Activated CD4-positive, alpha-beta T cell treated with anti-CD3 and anti-CD28 coated beads, Interleukin-2, amount 50 U/mL, for 16 hours (primary cell): ENCODE data around the gene LRP2BP.

Experiments
- DNase-seq: peaks from one replicate; pipeline ENCODE4 v3.0.0-alpha.2; 2020

Gene LRP2BP

GRCh38 chr4:185395238-185395955, at the start of gene LRP2BP:
TSS of gene LRP2BP (minus strand) at chr4:185395924. CDS start at chr4:185378186, 17,738 bp downstream.
- DNase-seq, result peak; percentile 23

DNA sequence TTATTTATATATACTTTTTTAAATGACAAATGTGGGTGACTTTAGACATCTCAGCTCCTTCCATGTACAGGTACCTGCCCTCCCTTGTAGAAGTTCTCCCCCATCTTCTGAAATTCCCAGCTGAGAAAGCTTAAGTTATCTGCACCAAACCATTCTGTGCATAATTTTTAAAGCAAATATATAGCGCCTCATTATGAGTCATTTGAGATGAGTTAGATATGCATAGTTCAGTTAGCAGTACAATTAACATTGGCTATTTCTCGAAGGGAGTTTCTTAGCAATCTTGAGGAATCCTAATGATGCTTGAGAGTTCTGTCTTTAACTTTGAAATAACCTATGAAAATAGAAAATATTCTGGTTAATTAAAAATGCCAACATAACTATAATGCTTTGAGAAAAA, 49.5 kb upstream of the LRP2BP start:
- DNase-seq, result no peak

- no peak for DNase-seq
Observed at GRCh38 chr4:185441479-185441878, 45.8 kb upstream of the LRP2BP start.

- DNase-seq, result peak; percentile 37
Observed at GRCh38 chr4:185437809-185438208, 42.1 kb upstream of the LRP2BP start.

GRCh38 chr4:185435466-185435865, 39.7 kb upstream of the LRP2BP start:
- no peak for DNase-seq

- DNase-seq, result no peak
Observed at GRCh38 chr4:185429660-185430059, 33.9 kb upstream of the LRP2BP start.

DNA sequence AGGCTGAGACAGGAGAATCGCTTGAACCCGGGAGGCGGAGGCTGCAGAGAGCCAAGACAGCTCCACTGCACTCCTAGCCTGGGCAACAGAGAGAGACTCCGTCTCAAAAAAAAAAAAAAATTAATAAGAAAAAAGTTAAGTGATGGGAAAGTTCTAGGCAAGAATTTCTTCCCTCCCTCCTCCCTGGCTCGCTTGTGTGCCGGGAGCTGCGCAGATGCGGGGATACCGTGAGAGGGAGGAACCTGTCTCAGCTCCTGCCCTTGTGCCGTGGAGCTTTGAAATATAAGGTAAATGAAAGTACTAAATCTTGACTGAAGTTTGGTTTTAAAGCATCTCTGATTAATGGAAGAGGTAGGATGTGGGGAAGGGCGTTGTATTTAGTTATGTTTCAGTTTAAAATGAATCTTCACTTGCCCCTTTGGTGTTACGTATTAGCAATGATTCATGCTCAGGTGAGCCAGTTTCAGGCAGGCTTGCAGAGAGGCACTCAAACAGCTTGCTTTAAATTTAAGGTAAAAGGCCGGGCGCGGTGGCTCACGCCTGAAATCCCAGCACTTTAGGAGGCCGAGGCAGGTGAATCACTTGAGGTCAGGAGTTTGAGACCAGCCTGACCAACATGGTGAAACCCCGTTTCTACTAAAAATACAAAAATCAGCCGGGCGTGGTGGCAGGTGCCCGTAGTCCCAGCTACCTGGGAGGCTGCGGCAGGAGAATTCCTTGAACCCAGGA, 31.4 kb upstream of the LRP2BP start:
- DNase-seq, result no peak

GRCh38 chr4:185425647-185426352, 30.1 kb upstream of the LRP2BP start, which contains the start of gene UFSP2:
TSS of gene UFSP2 (minus strand) at chr4:185425964. CDS start at chr4:185425868, 96 bp downstream.
- peak; percentile 85 for DNase-seq

DNA sequence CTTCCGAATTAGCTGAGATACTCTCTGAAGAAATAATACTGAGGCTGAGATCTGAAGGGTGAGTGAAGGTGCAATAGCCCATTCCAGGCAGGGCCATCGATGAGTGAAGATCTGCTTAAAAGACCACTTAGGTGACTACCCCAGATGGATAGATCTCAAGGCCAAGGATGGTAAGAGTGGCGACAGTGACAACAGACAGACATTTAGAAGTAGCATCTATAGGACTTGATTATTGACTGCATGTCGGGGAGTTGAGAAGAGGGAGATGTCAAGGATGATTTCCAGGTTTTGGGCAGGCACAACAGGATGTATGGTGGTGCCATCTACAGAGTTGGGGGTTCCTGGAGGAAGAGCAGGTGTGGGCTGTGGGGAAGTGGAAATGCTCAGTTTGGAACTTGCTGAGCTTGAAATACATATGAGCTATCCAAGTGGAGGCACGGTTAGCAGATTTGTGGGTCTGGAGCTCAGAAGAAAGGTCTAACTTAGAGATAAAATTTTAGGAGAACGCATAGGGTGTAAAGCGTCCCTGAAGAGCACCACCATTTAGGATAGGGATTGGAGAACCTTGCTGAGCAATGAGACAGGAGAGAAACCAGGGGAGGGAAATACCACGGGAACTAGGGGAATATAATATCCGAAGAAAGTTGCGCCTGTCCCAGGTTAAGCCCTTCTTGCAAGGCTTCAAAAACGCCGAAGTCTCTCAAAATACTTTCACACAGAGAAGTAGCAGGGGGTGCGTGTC, 29.4 kb upstream of the LRP2BP start:
- DNase-seq, result peak; percentile 1

GRCh38 chr4:185421366-185422124, 25.8 kb upstream of the LRP2BP start:
- DNase-seq, result no peak

GRCh38 chr4:185416955-185417354, 21.2 kb upstream of the LRP2BP start:
- DNase-seq, result no peak

GRCh38 chr4:185412412-185412811, 16.7 kb upstream of the LRP2BP start:
- no peak for DNase-seq

DNA sequence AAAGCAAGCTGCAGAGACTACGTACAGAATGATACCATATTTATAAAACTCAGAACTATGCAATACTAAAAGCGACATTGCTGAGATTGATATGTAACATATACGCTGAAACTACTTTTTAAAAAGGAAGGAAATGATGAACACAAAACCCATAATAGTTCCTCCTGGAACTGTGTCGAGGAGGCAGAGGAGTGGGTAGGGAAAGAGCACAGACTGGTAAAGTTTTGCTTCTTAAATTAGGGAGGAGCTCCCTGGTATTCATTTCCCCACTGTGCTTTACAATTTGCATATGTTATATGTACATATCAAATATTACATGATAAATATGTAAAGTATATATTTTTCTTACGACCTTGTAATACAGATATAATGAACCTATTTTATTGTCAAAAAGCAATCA, 16.1 kb upstream of the LRP2BP start:
- DNase-seq, result no peak

- DNase-seq, result no peak
Observed at GRCh38 chr4:185408432-185408831, 12.7 kb upstream of the LRP2BP start.

DNA sequence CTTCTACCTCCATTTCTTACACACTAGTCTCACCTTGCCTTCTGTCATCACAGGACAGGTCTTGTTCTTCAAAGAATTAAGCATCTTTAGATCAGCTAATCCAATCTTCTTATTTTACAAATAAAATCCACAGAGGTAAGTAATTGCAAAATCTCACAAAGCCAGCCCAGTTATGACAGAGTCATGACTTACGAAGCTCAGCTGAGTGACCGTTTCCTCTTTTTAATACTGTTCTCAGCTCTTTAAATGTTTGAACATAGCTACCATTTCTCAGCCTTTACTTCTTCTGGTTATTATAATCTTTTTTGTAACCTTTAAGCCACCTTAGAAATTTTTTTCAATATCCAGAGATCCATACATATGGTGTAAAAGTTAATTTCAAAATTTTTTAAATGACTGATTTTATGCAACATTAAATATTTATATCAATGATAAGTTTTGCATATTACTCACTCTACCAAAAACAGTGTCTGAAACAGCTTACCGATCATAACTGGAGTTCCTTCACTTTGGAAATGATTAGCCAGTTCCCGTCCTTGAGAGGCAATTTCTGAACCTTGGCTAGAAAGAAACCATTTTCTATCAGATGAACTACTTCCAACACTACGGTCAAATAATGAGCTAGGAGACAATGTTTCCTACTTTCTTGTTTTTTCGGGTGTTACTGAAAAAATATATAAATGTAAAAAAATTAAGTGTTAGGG, 9.7 kb upstream of the LRP2BP start:
- DNase-seq, result peak; percentile 59

- no peak for DNase-seq
Observed at GRCh38 chr4:185404031-185404430, 8.3 kb upstream of the LRP2BP start.

- no peak for DNase-seq
Observed at GRCh38 chr4:185399466-185399865, 3.7 kb upstream of the LRP2BP start.

DNA sequence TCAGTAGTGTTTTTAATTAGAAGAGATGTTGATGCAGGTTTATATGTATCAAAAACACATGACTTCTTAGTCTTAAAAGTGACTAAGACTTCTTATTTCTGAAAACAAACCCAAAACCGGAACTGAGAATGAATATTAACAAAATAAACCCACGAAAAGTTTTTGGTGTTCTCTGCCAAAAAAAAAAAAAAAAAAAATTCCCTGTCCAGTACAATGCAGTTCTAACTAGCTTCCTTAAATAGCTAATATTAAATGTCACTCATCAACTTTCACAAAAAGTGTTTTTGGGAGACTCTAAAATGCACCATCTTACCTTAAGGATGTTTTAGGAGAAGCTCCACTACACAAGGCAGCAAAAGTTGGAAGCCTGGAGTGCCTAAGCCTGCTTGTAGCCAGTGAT, 2.9 kb upstream of the LRP2BP start:
- no peak for DNase-seq

DNA sequence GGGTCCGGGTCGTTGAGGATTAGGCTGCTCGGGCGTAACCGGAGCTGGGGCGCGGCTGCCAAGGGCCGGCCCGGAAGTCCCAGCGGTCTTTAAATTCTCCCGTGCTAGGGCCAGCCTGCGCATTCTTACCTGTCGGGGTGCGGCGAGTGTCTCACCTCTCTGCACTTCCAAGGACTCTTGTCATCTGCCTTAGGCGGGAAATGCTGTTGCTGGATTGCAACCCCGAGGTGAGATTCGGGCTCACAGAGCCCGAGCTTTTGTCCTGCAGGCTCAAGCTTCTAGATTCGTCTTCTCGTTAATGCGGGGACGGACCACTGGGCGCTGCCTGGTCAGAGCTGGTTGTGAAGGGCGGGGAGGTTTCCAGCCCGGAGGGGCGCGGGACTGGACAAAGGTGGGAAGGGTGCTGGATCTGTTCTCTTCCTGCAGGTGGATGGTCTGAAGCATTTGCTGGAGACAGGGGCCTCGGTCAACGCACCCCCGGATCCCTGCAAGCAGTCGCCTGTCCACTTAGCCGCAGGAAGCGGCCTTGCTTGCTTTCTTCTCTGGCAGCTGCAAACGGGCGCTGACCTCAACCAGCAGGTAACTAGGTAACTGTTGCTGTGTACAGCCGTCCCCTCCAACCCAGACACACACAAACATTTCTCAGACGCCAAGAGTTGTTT, 1.1 kb upstream of the LRP2BP start, which contains the start of gene ANKRD37:
ANKRD37 (plus strand) TSS at position 118 of the 662 bp plus-strand sequence; CDS start at position 201, 83 bp downstream.
- DNase-seq, result no peak

DNA sequence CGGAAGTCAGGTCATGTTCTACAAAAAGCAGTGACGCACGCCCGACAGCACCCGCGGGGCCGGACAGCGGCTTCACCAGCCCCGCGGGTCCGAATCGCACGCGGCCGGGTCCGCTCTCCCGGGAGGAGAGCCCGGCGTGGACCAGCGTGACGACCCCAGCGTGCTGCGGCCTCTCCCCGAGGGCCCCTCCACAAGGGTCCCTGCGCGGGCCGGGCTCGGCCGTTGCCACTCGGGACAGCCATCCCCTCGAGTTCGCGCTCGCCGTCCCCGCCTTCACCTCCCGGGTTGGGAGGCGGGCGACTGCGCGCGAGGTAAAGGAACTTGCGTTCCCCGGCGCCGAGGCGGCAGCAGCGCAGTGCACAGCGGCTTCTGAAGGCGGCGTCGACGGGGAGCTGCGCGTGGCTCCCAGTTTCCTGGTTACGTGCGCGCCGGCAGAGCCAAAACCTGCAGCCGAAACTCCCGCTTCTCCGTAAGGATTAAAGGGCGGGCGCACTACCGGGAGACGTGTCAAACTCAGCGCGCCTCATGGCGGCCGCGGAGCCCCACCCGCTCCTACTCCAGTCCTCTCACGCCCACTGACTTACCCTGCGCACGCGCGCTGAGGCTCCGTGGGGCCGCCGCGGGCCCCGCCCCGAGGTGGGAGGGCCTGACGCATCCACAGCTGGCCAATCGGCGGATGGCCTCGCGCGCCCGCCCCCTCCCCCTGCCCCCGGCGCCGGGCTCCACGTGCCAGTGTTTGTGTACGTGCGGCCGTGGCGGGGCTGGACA, 416 bp upstream of the LRP2BP start:
- DNase-seq, result peak; percentile 98
